ENCODE results near the gene HTRA3. TPM values are rescaled to one million over a fixed set of nuclear protein-coding genes. Genes with fewer than 3 reads are reported as not detected.

HTRA3 gene
- total RNA-seq, 1 experiment from 2014 or later: 2.3 TPM

- Mint-ChIP-seq H3K27me3 (ENCODE audit: low read depth) (no peaks in the 10 kb centered on the region), H3K36me3 (peaks cover 5% of the 10 kb centered on the region; the same call in 1 of the 2 replicates), H3K27ac (no peak overlapping the region), H3K9me3 (peaks cover 9% of the 10 kb centered on the region; the same call in 1 of the 2 replicates), H3K4me3 (no peak overlapping the region), H3K4me1 (no peaks in the 10 kb centered on the region)
- ChIA-PET POLR2A (no interaction called here), CTCF (interaction anchor here (1.1 to 1.4 kb wide), 2 partner anchors 13 to 117 kb away, joined by 3 read pairs; no protein-coding TSS in a partner anchor)
- DNase-seq (ENCODE audit: low spot score) (no peak), ATAC-seq (no peak)
- TF ChIP-seq PRRX2 (CRISPR knock-in tag; IDR thresholded peaks at IDR 0.05) (no peak), E2F1 (CRISPR knock-in tag; IDR thresholded peaks at IDR 0.05) (no peak), CREM (CRISPR knock-in tag; IDR thresholded peaks at IDR 0.05) (no peak), TCF7 (CRISPR knock-in tag; IDR thresholded peaks at IDR 0.05; ENCODE audit: low read depth) (no peak), MYBL2 (CRISPR knock-in tag; IDR thresholded peaks at IDR 0.05) (no peak), CREB1 (CRISPR knock-in tag; IDR thresholded peaks at IDR 0.05) (no peak), ZNF138 (CRISPR knock-in tag; conservative IDR thresholded peaks at IDR 0.05) (no peak), RORB (CRISPR knock-in tag; IDR thresholded peaks at IDR 0.05) (no peak), CDX4 (CRISPR knock-in tag; IDR thresholded peaks at IDR 0.05; ENCODE audit: borderline replicate concordance) (no peak), ZNF425 (CRISPR knock-in tag; conservative IDR thresholded peaks at IDR 0.05) (no peak), CTCF (IDR thresholded peaks at IDR 0.05) (no peak), GABPB1 (CRISPR knock-in tag; IDR thresholded peaks at IDR 0.05) (no peak), ATF2 (CRISPR knock-in tag; IDR thresholded peaks at IDR 0.05; ENCODE audit: borderline replicate concordance, low read depth) (no peak), IRF1 (CRISPR knock-in tag; IDR thresholded peaks at IDR 0.05) (no peak), OVOL2 (CRISPR knock-in tag; IDR thresholded peaks at IDR 0.05; ENCODE audit: borderline replicate concordance) (no peak), E2F4 (CRISPR knock-in tag; IDR thresholded peaks at IDR 0.05; ENCODE audit: borderline replicate concordance, low read depth) (no peak), ETV6 (CRISPR knock-in tag; IDR thresholded peaks at IDR 0.05) (no peak), ZNF671 (CRISPR knock-in tag; IDR thresholded peaks at IDR 0.05) (no peak), NFE2L1 (CRISPR knock-in tag; IDR thresholded peaks at IDR 0.05) (no peak)
Observed at GRCh38 chr4:8294036-8294435, 24.5 kb downstream of the HTRA3 start.
